ENCODE measurements around the gene EMB. TPM values are rescaled to one million over a fixed set of nuclear protein-coding genes. Genes with fewer than 3 reads are reported as not detected.
"Not testable (repeated sequence)": the region's sequence is repeated elsewhere in the genome, so short reads cannot be mapped to it uniquely, and the experiment has no call there.

EMB gene
- total and polyA plus RNA-seq, 2 of the 4 experiments (the other 2 are of a cell fraction), result 1.2 to 1.4 TPM

GRCh38 chr5:50369287-50370033 is 71.6 kb downstream of the EMB start:
- H3K4me2 ChIP-seq (ENCODE audit: low read depth, low read length); DNase-seq; H2BK20ac ChIP-seq (ENCODE audit: low read depth, low read length); POLR2A ChIA-PET (ENCODE audit: unreplicated experiment); H3K9me1 ChIP-seq (ENCODE audit: insufficient read depth, low read length); H3K36me3 ChIP-seq (ENCODE audit: control insufficient read depth, insufficient read depth, low read length); H4K20me1 ChIP-seq (ENCODE audit: insufficient read depth, low read length); in situ Hi-C loops (cut with MboI; ENCODE audit: low sequenced_read_pairs); H2AK9ac ChIP-seq (replicated peaks; ENCODE audit: low read depth, low read length, poor library complexity); H3K27ac ChIP-seq (ENCODE audit: insufficient read depth, low read length); H3K9ac ChIP-seq (ENCODE audit: low read depth, low read length); H3K56ac ChIP-seq (ENCODE audit: extremely low read depth, insufficient read depth, low read length); H3K4me1 ChIP-seq (ENCODE audit: control insufficient read depth, insufficient read depth, low read length); H2AFZ ChIP-seq (replicated peaks; ENCODE audit: low read length, poor library complexity); ATAC-seq (ENCODE audit: low read depth); H3K79me1 ChIP-seq (ENCODE audit: low read depth in 1 of 2, low read length in 2 of 2); H2AK5ac ChIP-seq (ENCODE audit: low read depth, low read length); H3K18ac ChIP-seq (ENCODE audit: low read depth, low read length); H3K14ac ChIP-seq (replicated peaks; ENCODE audit: low read depth, low read length); H4K91ac ChIP-seq (ENCODE audit: insufficient read depth, low read depth, low read length); H4K8ac ChIP-seq (ENCODE audit: low read depth in 2 of 2, low read length in 2 of 2); H3K27me3 ChIP-seq (ENCODE audit: control insufficient read depth, insufficient read depth, low read length); BruUV-seq (replicated peaks); H3K4ac ChIP-seq (ENCODE audit: low read depth, low read length); H4K5ac ChIP-seq (ENCODE audit: low read depth, low read length); H2BK15ac ChIP-seq (ENCODE audit: low read depth, low read length); H3K9me3 ChIP-seq (ENCODE audit: control insufficient read depth, insufficient read depth, low read length); H2BK5ac ChIP-seq (ENCODE audit: low read depth, low read length, poor library complexity, severe bottlenecking); dilution Hi-C loops (cut with HindIII; ENCODE audit: low sequenced_read_pairs, unreplicated experiment); H2BK120ac ChIP-seq (ENCODE audit: low read depth, low read length); H3K4me3 ChIP-seq (ENCODE audit: insufficient read depth, low read depth, low read length); intact Hi-C loops (cut with micrococcal nuclease); H3K23ac ChIP-seq (ENCODE audit: low read depth, low read length); CTCF ChIA-PET: not testable (repeated sequence)
- no CpG with 5 or more reads among the region's 16 CpGs for WGBS, 2 experiments (ENCODE audit: extremely low coverage in 2 of 2, insufficient read length in 1 of 2)

Data from IMR-90 (cell line).